ENCODE measurements around the gene ETV6.

Gene ETV6

GRCh38 chr12:11633968-11634367, 15.5 kb upstream of the ETV6 start:
- no peak overlapping the region for H3K27ac ChIP-seq
- TF ChIP-seq CTCF (conservative IDR thresholded peaks at IDR 0.05): no peak

- no peak for TF ChIP-seq CTCF (conservative IDR thresholded peaks at IDR 0.05)
- H3K27ac ChIP-seq: no peak overlapping the region
Measured at GRCh38 chr12:11635341-11635740, 14.1 kb upstream of the ETV6 start.

- TF ChIP-seq CTCF (conservative IDR thresholded peaks at IDR 0.05): no peak
- no peak overlapping the region for H3K27ac ChIP-seq
Measured at GRCh38 chr12:11638315-11638916, 11.1 kb upstream of the ETV6 start.

- H3K27ac ChIP-seq: no peak overlapping the region
- no peak for TF ChIP-seq CTCF (conservative IDR thresholded peaks at IDR 0.05)
Measured at GRCh38 chr12:11639454-11639853, 10.0 kb upstream of the ETV6 start.

- TF ChIP-seq CTCF (conservative IDR thresholded peaks at IDR 0.05): no peak
- no peak overlapping the region for H3K27ac ChIP-seq
Measured at GRCh38 chr12:11641522-11641921, 8.0 kb upstream of the ETV6 start.

GRCh38 chr12:11642785-11643184, 6.7 kb upstream of the ETV6 start:
- no peak overlapping the region for H3K27ac ChIP-seq
- TF ChIP-seq CTCF (conservative IDR thresholded peaks at IDR 0.05): no peak

GRCh38 chr12:11645391-11645790, 4.1 kb upstream of the ETV6 start:
- no peak overlapping the region for H3K27ac ChIP-seq
- no peak for TF ChIP-seq CTCF (conservative IDR thresholded peaks at IDR 0.05)
